NCI-H1092 (cell line): ENCODE data around the gene GALNT11.

Experiments used
- DNase-seq: peaks from one replicate; lab custom pipeline; 2025; lab: John Stamatoyannopoulos, UW

Gene GALNT11

GRCh38 chr7:152120210-152120609, 94.7 kb downstream of the GALNT11 start:
- DNase-seq: no peak

- DNase-seq: no peak
These were observed 95.3 kb downstream of the GALNT11 start for GRCh38 chr7:152120776-152121175.

- DNase-seq: no peak
These were observed 96.0 kb downstream of the GALNT11 start for GRCh38 chr7:152121432-152121831.

- DNase-seq: no peak
These were observed 97.1 kb downstream of the GALNT11 start for GRCh38 chr7:152122540-152122939.

- DNase-seq: no peak
These were observed 101.3 kb downstream of the GALNT11 start for GRCh38 chr7:152126741-152127140.

- DNase-seq: no peak
These were observed 101.8 kb downstream of the GALNT11 start for GRCh38 chr7:152127229-152127628.

- DNase-seq: no peak
These were observed 102.8 kb downstream of the GALNT11 start for GRCh38 chr7:152128252-152128651.

- DNase-seq: no peak
These were observed 103.4 kb downstream of the GALNT11 start for GRCh38 chr7:152128741-152129461.

- no peak for DNase-seq
These were observed 104.2 kb downstream of the GALNT11 start for GRCh38 chr7:152129682-152130081.

- DNase-seq: no peak
These were observed 105.5 kb downstream of the GALNT11 start for GRCh38 chr7:152130658-152131590.

GRCh38 chr7:152131981-152132494, 106.6 kb downstream of the GALNT11 start:
- no peak for DNase-seq

GRCh38 chr7:152132812-152133211, 107.3 kb downstream of the GALNT11 start:
- no peak for DNase-seq

GRCh38 chr7:152133804-152134203, 108.3 kb downstream of the GALNT11 start:
- no peak for DNase-seq

- DNase-seq: no peak
These were observed 111.2 kb downstream of the GALNT11 start for GRCh38 chr7:152136686-152137085.

- DNase-seq: peak; percentile 5
These were observed 112.1 kb downstream of the GALNT11 start for GRCh38 chr7:152137476-152138025.

GRCh38 chr7:152140067-152140466, 114.6 kb downstream of the GALNT11 start:
- DNase-seq: no peak

GRCh38 chr7:152140560-152140959, 115.1 kb downstream of the GALNT11 start:
- DNase-seq: no peak

- DNase-seq: no peak
These were observed 117.6 kb downstream of the GALNT11 start for GRCh38 chr7:152142976-152143595.

- DNase-seq: no peak
These were observed 119.2 kb downstream of the GALNT11 start for GRCh38 chr7:152144557-152145245.

- no peak for DNase-seq
These were observed 120.5 kb downstream of the GALNT11 start for GRCh38 chr7:152145853-152146466.

GRCh38 chr7:152148706-152149105, 123.2 kb downstream of the GALNT11 start:
- DNase-seq: no peak
